Muscle of leg (tissue), 11 donors: Measurements from ENCODE around the gene DDX41. TPM values are rescaled to one million over a fixed set of nuclear protein-coding genes. Genes with fewer than 3 reads are reported as not detected.

Experiments
- DNase-seq: peaks from one replicate; pipeline ENCODE4 v3.0.0; 2013
- H3K27ac ChIP-seq: one replicate; pipeline ENCODE4 v1.5.1; 2013; ENCODE audit warnings: mild to moderate bottlenecking, low read length, control low read depth
- H3K27me3 ChIP-seq: one replicate; pipeline ENCODE4 v1.6.1; 2013; ENCODE audit warnings: low read length; ENCODE audit not compliant: control insufficient read depth, insufficient read depth
- H3K36me3 ChIP-seq: one replicate; pipeline ENCODE4 v1.6.1; 2013; ENCODE audit warnings: low read length; ENCODE audit not compliant: control insufficient read depth, insufficient read depth
- H3K4me1 ChIP-seq: one replicate; pipeline ENCODE4 v1.6.1; 2013; ENCODE audit warnings: low read length; ENCODE audit not compliant: control insufficient read depth, insufficient read depth
- H3K4me3 ChIP-seq: one replicate; pipeline ENCODE4 v1.5.1; 2013; ENCODE audit warnings: low read length, control low read depth
- H3K9me3 ChIP-seq: replicated peaks from 2 replicates; pipeline ENCODE4 v1.6.1; 2013; ENCODE audit warnings: low read depth, low read length; ENCODE audit not compliant: control insufficient read depth
- WGBS: methylation state at CpG from one replicate; pipeline ENCODE4 v1.1.5; 2013; ENCODE audit warnings: missing lambda C conversion rate; ENCODE audit not compliant: insufficient coverage; 5-methylcytosine and 5-hydroxymethylcytosine counted together
- polyA plus RNA-seq, 8 donors: library from polyadenylated mRNA; unstranded; fragments of 120-200 nt; gene quantifications; one replicate each; pipeline versions ENCODE4 v1.2.1 to v1.2.3, GENCODE V29; 2013; ENCODE audit warnings: inconsistent platforms in 1 of 8, low replicate concordance in 1 of 8; ENCODE audit not compliant: insufficient read length in 8 of 8, insufficient read depth in 1 of 8
- total RNA-seq: library from RNA; stranded (reverse); fragments of 120-200 nt; gene quantifications from one replicate; pipeline ENCODE4 v1.2.4, GENCODE V29; 2013

The DDX41 gene
- total and polyA plus RNA-seq, 9 donors = 44.4 to 69.0 (median 54.0) TPM

- peak overlapping the region; percentile 76 for H3K27ac ChIP-seq
- DNase-seq = peak; percentile 89
- H3K4me1 ChIP-seq = peaks cover 44% of the 10 kb centered on the region
- no peak overlapping the region for H3K4me3 ChIP-seq
- WGBS = 42% methylated on average over 12 of the region's 25 CpGs
- no peaks in the 10 kb centered on the region for H3K27me3 ChIP-seq
- peaks cover 4% of the 10 kb centered on the region for H3K9me3 ChIP-seq
- H3K36me3 ChIP-seq = peaks cover 68% of the 10 kb centered on the region
Observed at GRCh38 chr5:177468685-177469628, 47.8 kb downstream of the DDX41 start.

GRCh38 chr5:177468329-177468684 lies 48.5 kb downstream of the DDX41 start:
- H3K4me1 ChIP-seq = peaks cover 42% of the 10 kb centered on the region
- DNase-seq = no peak
- WGBS = no CpG with 5 or more reads among the region's 2 CpGs

GRCh38 chr5:177467436-177467835 lies 49.3 kb downstream of the DDX41 start:
- Histone ChIP-seq H3K9me3 (peaks cover 4% of the 10 kb centered on the region), H3K27me3 (no peaks in the 10 kb centered on the region)
- WGBS = 95% methylated on average over 27 of the region's 31 CpGs

More at GRCh38 chr5:177468329-177468684, 48.5 kb downstream of the DDX41 start:
- Histone ChIP-seq H3K27me3 (no peaks in the 10 kb centered on the region), H3K36me3 (peaks cover 74% of the 10 kb centered on the region), H3K9me3 (peaks cover 4% of the 10 kb centered on the region), H3K4me3 (no peak overlapping the region), H3K27ac (peak overlapping the region; percentile 7)

GRCh38 chr5:177466861-177467260 lies 49.9 kb downstream of the DDX41 start:
- Histone ChIP-seq H3K27me3 (no peaks in the 10 kb centered on the region), H3K9me3 (peaks cover 4% of the 10 kb centered on the region), H3K4me3 (no peak overlapping the region), H3K36me3 (peaks cover 82% of the 10 kb centered on the region), H3K4me1 (peaks cover 41% of the 10 kb centered on the region), H3K27ac (no peak overlapping the region)
- WGBS = 95% methylated on average over 18 of the region's 25 CpGs
- no peak for DNase-seq

More at GRCh38 chr5:177467436-177467835, 49.3 kb downstream of the DDX41 start:
- H3K27ac ChIP-seq = no peak overlapping the region
- H3K4me3 ChIP-seq = no peak overlapping the region
- DNase-seq = no peak
- H3K36me3 ChIP-seq = peaks cover 81% of the 10 kb centered on the region
- peaks cover 42% of the 10 kb centered on the region for H3K4me1 ChIP-seq

GRCh38 chr5:177465044-177465443 lies 51.7 kb downstream of the DDX41 start:
- H3K27me3 ChIP-seq = no peaks in the 10 kb centered on the region
- 94% methylated on average over 6 of the region's 11 CpGs for WGBS

GRCh38 chr5:177462021-177462670 lies 54.6 kb downstream of the DDX41 start:
- Histone ChIP-seq H3K4me3 (no peak overlapping the region), H3K9me3 (peaks cover 4% of the 10 kb centered on the region), H3K27ac (peak overlapping the region; percentile 67), H3K27me3 (no peaks in the 10 kb centered on the region), H3K4me1 (peaks cover 22% of the 10 kb centered on the region), H3K36me3 (peaks cover 82% of the 10 kb centered on the region)
- DNase-seq = peak; percentile 54
- WGBS = 70% methylated on average over 14 of the region's 27 CpGs

More at GRCh38 chr5:177465044-177465443, 51.7 kb downstream of the DDX41 start:
- H3K4me3 ChIP-seq = no peak overlapping the region
- no peak overlapping the region for H3K27ac ChIP-seq
- peaks cover 28% of the 10 kb centered on the region for H3K4me1 ChIP-seq
- H3K9me3 ChIP-seq = peaks cover 4% of the 10 kb centered on the region
- DNase-seq = no peak
- H3K36me3 ChIP-seq = peaks cover 80% of the 10 kb centered on the region

Other genes starting within 250 kb of the DDX41 start
- gene RAB24, start 213.2 kb downstream of the DDX41 start, total RNA-seq = 15.1 TPM
- 10 to 100 TPM; 20.3 to 31.9 (median 24.1) TPM for gene RAB24, start 213.2 kb downstream of the DDX41 start, polyA plus RNA-seq
- 63.0 TPM for gene PRELID1, start 213.2 kb downstream of the DDX41 start, total RNA-seq
- 10 to 100 TPM; 75.0 to 94.0 (median 89.4) TPM for gene PRELID1, start 213.2 kb downstream of the DDX41 start, polyA plus RNA-seq
- gene MXD3, start 205.1 kb downstream of the DDX41 start, total RNA-seq = 18.0 TPM
- 10 to 100 TPM; 20.5 to 36.7 (median 24.9) TPM for gene MXD3, start 205.1 kb downstream of the DDX41 start, polyA plus RNA-seq
- gene LMAN2, start 165.3 kb downstream of the DDX41 start, total RNA-seq = 85.3 TPM
- gene LMAN2, start 165.3 kb downstream of the DDX41 start, polyA plus RNA-seq = 100 to 1,000 TPM in 1 of 8 donors, 10 to 100 TPM in 7; 77.9 to 102 (median 86.3) TPM
- gene RGS14, start 159.0 kb downstream of the DDX41 start, total RNA-seq = 16.2 TPM
- gene RGS14, start 159.0 kb downstream of the DDX41 start, polyA plus RNA-seq = 10 to 100 TPM; 10.4 to 17.2 (median 12.5) TPM
- gene SLC34A1, start 132.5 kb downstream of the DDX41 start, total RNA-seq = not detected
- not detected for gene SLC34A1, start 132.5 kb downstream of the DDX41 start, polyA plus RNA-seq
- not detected for gene PFN3, start 116.3 kb downstream of the DDX41 start, total RNA-seq
- gene PFN3, start 116.3 kb downstream of the DDX41 start, polyA plus RNA-seq = not detected
- 0.27 TPM for gene F12, start 107.4 kb downstream of the DDX41 start, total RNA-seq
- 1 to 10 TPM in 1 of 8 donors, under 1 TPM in 6, not detected in 1; 0.14 to 1.0 (median 0.45) TPM for gene F12, start 107.4 kb downstream of the DDX41 start, polyA plus RNA-seq
- 13.8 TPM for gene GRK6, start 90.3 kb downstream of the DDX41 start, total RNA-seq
- gene GRK6, start 90.3 kb downstream of the DDX41 start, polyA plus RNA-seq = 10 to 100 TPM; 16.0 to 25.0 (median 19.7) TPM
- gene PRR7, start 70.1 kb downstream of the DDX41 start, total RNA-seq = 0.93 TPM
- gene PRR7, start 70.1 kb downstream of the DDX41 start, polyA plus RNA-seq = 1 to 10 TPM in 5 of 8 donors, under 1 TPM in 3; 0.70 to 1.7 (median 1.0) TPM
- gene DBN1, start 43.3 kb downstream of the DDX41 start, total RNA-seq = 97.3 TPM
- 100 to 1,000 TPM; 197 to 295 (median 267) TPM for gene DBN1, start 43.3 kb downstream of the DDX41 start, polyA plus RNA-seq
- 97.1 TPM for gene PDLIM7, start 19.4 kb downstream of the DDX41 start, total RNA-seq
- 100 to 1,000 TPM; 152 to 458 (median 295) TPM for gene PDLIM7, start 19.4 kb downstream of the DDX41 start, polyA plus RNA-seq
- gene DOK3, start 7.1 kb downstream of the DDX41 start, total RNA-seq = 2.7 TPM
- gene DOK3, start 7.1 kb downstream of the DDX41 start, polyA plus RNA-seq = 1 to 10 TPM; 4.2 to 9.9 (median 6.8) TPM
- 43.8 TPM for gene FAM193B, start 37.6 kb upstream of the DDX41 start, total RNA-seq
- gene FAM193B, start 37.6 kb upstream of the DDX41 start, polyA plus RNA-seq = 10 to 100 TPM; 36.8 to 65.0 (median 51.8) TPM
- gene TMED9, start 75.2 kb upstream of the DDX41 start, total RNA-seq = 48.0 TPM
- 100 to 1,000 TPM; 117 to 161 (median 138) TPM for gene TMED9, start 75.2 kb upstream of the DDX41 start, polyA plus RNA-seq
- 22.0 TPM for gene B4GALT7, start 83.2 kb upstream of the DDX41 start, total RNA-seq
- 10 to 100 TPM; 17.3 to 23.6 (median 19.9) TPM for gene B4GALT7, start 83.2 kb upstream of the DDX41 start, polyA plus RNA-seq